Measurements from ENCODE around the gene ATP6AP1.

DNA sequence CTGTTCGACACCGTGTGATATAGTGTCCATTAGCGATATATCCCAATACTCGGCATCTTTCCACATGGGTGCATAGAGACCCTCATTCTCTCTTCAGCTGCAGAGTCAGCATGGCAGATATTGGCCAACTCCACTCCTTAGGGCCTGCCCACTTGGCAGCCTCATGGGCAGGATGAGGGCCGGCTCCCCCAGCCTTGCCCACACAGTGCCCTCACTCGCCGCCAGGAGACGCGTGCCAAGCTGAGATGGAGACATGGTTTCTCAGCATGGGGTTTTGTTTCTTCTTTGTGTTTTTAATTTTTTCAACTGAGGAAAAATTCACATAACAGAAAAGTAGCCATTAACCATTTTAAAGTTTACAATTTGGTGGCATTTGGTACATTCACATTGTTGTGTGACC, 24.3 kb downstream of the ATP6AP1 start:
- no peak for TF ChIP-seq CTCF (IDR thresholded peaks at IDR 0.05)
- no peak for TF ChIP-seq POLR2A (IDR thresholded peaks at IDR 0.05)

Measured in heart left ventricle (tissue), 13 donors.